HEK293 (cell line): ENCODE data around the gene PHF10.

Source experiments
- CTCF ChIA-PET: fragments of 350-600 bp; formaldehyde crosslinking; extraction: SDS; loops from one replicate; lab custom pipeline; 2021; ENCODE audit warnings: antibody characterized with exemption; lab: Yijun Ruan, JAX
- POLR2A ChIA-PET: fragments of 300-600 bp; formaldehyde crosslinking; extraction: SDS; loops from one replicate; lab custom pipeline; 2020; ENCODE audit warnings: antibody characterized with exemption, inconsistent platforms; lab: Yijun Ruan, JAX
- H3K27ac ChIP-seq: fragments of 200-500 bp; sonication (Bioruptor generic); 2 replicates; pipeline ENCODE4 v1.5.1; 2014; ENCODE audit warnings: low read depth, low read length, control low read depth, inconsistent platforms; ENCODE audit errors: extremely low read depth
- H3K36me3 ChIP-seq, 2 experiments: fragments of 200-500 bp in 1 of 2; sonication (Bioruptor generic) in 1 of 2; 1 replicate in 1 of 2; 2 replicates in 1 of 2; pipeline ENCODE4 v1.5.1; 2014 to 2017; ENCODE audit warnings: inconsistent platforms in 2 of 2, low read length in 2 of 2; ENCODE audit not compliant: control insufficient read depth in 2 of 2, insufficient read depth in 1 of 2
- H3K4me1 ChIP-seq: fragments of 200-500 bp; sonication (Bioruptor generic); 2 replicates; pipeline ENCODE4 v1.5.1; 2014; ENCODE audit warnings: mild to moderate bottlenecking, low read length, inconsistent platforms; ENCODE audit not compliant: control insufficient read depth, insufficient read depth
- H3K4me3 ChIP-seq: 2 replicates; pipeline ENCODE4 v1.5.1; 2011; ENCODE audit warnings: low read depth, mild to moderate bottlenecking, control low read depth, low read length, moderate library complexity
- H3K9me3 ChIP-seq: fragments of 200-500 bp; sonication (Bioruptor generic); 2 replicates; pipeline ENCODE4 v1.5.1; 2014; ENCODE audit warnings: low read depth, low read length, inconsistent platforms; ENCODE audit not compliant: control insufficient read depth, insufficient read depth
- PBX3 ChIP-seq: sonication (generic); formaldehyde crosslinking; IDR thresholded peaks from 2 replicates; pipeline ENCODE4 v1.8.1; 2022; ENCODE audit warnings: mild to moderate bottlenecking, moderate library complexity, missing genetic modification reagents
- TRIM28 ChIP-seq: IDR thresholded peaks from 2 replicates; pipeline ENCODE4 v1.6.1; 2011; ENCODE audit warnings: low read length, control low read depth, borderline replicate concordance
- ZBTB1 ChIP-seq: fragments of 450-650 bp; formaldehyde crosslinking; IDR thresholded peaks from 2 replicates; pipeline ENCODE4 v1.5.1; 2016; ENCODE audit warnings: missing biosample characterization, missing genetic modification characterization
- ZBTB21 ChIP-seq: fragments of 450-650 bp; formaldehyde crosslinking; IDR thresholded peaks from 2 replicates; pipeline ENCODE4 v1.5.1; 2017; ENCODE audit warnings: missing biosample characterization, missing genetic modification characterization
- ZNF18 ChIP-seq: fragments of 450-650 bp; formaldehyde crosslinking; IDR thresholded peaks from 2 replicates; pipeline ENCODE4 v1.5.1; 2016; ENCODE audit warnings: missing biosample characterization, missing genetic modification characterization
- ZNF214 ChIP-seq: fragments of 450-650 bp; formaldehyde crosslinking; IDR thresholded peaks from 2 replicates; pipeline ENCODE4 v1.5.1; 2017; ENCODE audit warnings: missing biosample characterization, mild to moderate bottlenecking, missing genetic modification characterization, borderline replicate concordance
- ZNF24 ChIP-seq: fragments of 450-650 bp; formaldehyde crosslinking; IDR thresholded peaks from 2 replicates; pipeline ENCODE4 v1.5.1; 2016; ENCODE audit warnings: missing biosample characterization, missing genetic modification characterization
- ZNF248 ChIP-seq: fragments of 450-650 bp; formaldehyde crosslinking; IDR thresholded peaks from 2 replicates; pipeline ENCODE4 v1.5.1; 2017; ENCODE audit warnings: missing biosample characterization, missing genetic modification characterization
- ZNF26 ChIP-seq: fragments of 450-650 bp; formaldehyde crosslinking; IDR thresholded peaks from 2 replicates; pipeline ENCODE4 v1.5.1; 2016; ENCODE audit warnings: missing biosample characterization, missing genetic modification characterization
- ZNF426 ChIP-seq: fragments of 450-650 bp; formaldehyde crosslinking; IDR thresholded peaks from 2 replicates; pipeline ENCODE4 v1.5.1; 2017; ENCODE audit warnings: missing biosample characterization, missing genetic modification characterization, mild to moderate bottlenecking, inconsistent platforms, moderate library complexity
- ZNF48 ChIP-seq: fragments of 450-650 bp; formaldehyde crosslinking; IDR thresholded peaks from 2 replicates; pipeline ENCODE4 v1.5.1; 2016; ENCODE audit warnings: missing biosample characterization, missing genetic modification characterization
- ZNF596 ChIP-seq: fragments of 450-650 bp; IDR thresholded peaks from 2 replicates; pipeline ENCODE4 v1.5.0; 2018; ENCODE audit warnings: missing biosample characterization, mild to moderate bottlenecking, missing genetic modification characterization, moderate library complexity
- ZNF626 ChIP-seq: fragments of 450-650 bp; sonication (Bioruptor Pico); formaldehyde crosslinking; IDR thresholded peaks from 2 replicates; pipeline ENCODE4 v1.5.1; 2018; ENCODE audit warnings: missing biosample characterization, missing genetic modification characterization, inconsistent platforms
- ZNF664 ChIP-seq: fragments of 450-650 bp; formaldehyde crosslinking; IDR thresholded peaks from 2 replicates; pipeline ENCODE4 v1.5.1; 2016; ENCODE audit warnings: missing biosample characterization, missing genetic modification characterization
- ZNF670 ChIP-seq: fragments of 450-650 bp; formaldehyde crosslinking; IDR thresholded peaks from 2 replicates; pipeline ENCODE4 v1.5.1; 2016; ENCODE audit warnings: missing biosample characterization, missing genetic modification characterization, low read depth
- ZNF830 ChIP-seq: fragments of 450-650 bp; IDR thresholded peaks from 2 replicates; pipeline ENCODE4 v1.5.0; 2018; ENCODE audit warnings: missing biosample characterization, missing genetic modification characterization, low read depth, mild to moderate bottlenecking, moderate library complexity
- TF ChIP-seq, protein P1 (sequence below): fragments of 450-650 bp; formaldehyde crosslinking; IDR thresholded peaks from 2 replicates; pipeline ENCODE4 v1.5.1; 2017; ENCODE audit warnings: missing biosample characterization, mild to moderate bottlenecking, missing genetic modification characterization, moderate library complexity
- TF ChIP-seq, protein P2 (sequence below): fragments of 450-650 bp; formaldehyde crosslinking; optimal IDR thresholded peaks from 2 replicates; pipeline ENCODE3; 2016; ENCODE audit warnings: missing biosample characterization, mild to moderate bottlenecking, missing genetic modification characterization

PHF10 gene

DNA sequence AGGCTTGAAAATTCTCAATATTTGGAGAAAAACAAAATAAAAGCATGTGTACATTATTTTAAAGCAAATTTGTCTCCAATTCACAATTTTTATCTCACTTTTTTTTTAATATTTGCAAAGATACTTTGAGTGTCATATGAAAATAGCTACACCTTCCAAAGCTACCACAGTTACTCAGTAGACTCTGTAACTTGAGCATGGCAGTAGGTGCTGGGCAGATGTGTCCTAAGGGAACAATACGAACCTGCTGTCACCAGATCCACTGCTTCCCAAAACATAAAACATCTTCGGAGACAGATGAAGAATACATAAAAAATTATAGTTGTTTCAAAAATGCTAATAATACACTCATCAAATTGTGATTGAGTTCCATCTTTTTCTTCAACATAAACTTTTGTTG lies 33.0 kb downstream of the PHF10 start:
- Histone ChIP-seq H3K9me3 (no peaks in the 10 kb centered on the region), H3K36me3 (peaks cover 10 to 60% of the 10 kb centered on the region in 2 experiments), H3K4me1 (no peaks in the 10 kb centered on the region), H3K4me3 (no peak overlapping the region), H3K27ac (no peak overlapping the region)
- CTCF ChIA-PET: interaction anchor here (0.6 kb wide), 1 partner anchor 140 kb away, joined by 4 read pairs; no protein-coding TSS in a partner anchor
- TF ChIP-seq ZNF596 (tag by site-specific recombination): no peak
- TF ChIP-seq PBX3 (CRISPR knock-in tag): no peak
- POLR2A ChIA-PET: no interaction called here

- no peak overlapping the region for H3K27ac ChIP-seq
- TF ChIP-seq ZNF48 (no peak), ZNF18 (tag by site-specific recombination) (no peak), PBX3 (CRISPR knock-in tag) (no peak), TRIM28 (no peak), ZBTB1 (tag by site-specific recombination) (no peak), ZNF24 (tag by site-specific recombination) (no peak), ZNF26 (tag by site-specific recombination) (no peak), ZNF426 (tag by site-specific recombination) (no peak), ZNF626 (tag by site-specific recombination) (no peak), ZNF664 (tag by site-specific recombination) (no peak), ZNF830 (tag by site-specific recombination) (no peak), ZNF214 (tag by site-specific recombination) (no peak), ZBTB21 (tag by site-specific recombination) (no peak), ZNF670 (tag by site-specific recombination) (no peak), ZNF248 (tag by site-specific recombination) (no peak)
- TF ChIP-seq, protein P1, sequence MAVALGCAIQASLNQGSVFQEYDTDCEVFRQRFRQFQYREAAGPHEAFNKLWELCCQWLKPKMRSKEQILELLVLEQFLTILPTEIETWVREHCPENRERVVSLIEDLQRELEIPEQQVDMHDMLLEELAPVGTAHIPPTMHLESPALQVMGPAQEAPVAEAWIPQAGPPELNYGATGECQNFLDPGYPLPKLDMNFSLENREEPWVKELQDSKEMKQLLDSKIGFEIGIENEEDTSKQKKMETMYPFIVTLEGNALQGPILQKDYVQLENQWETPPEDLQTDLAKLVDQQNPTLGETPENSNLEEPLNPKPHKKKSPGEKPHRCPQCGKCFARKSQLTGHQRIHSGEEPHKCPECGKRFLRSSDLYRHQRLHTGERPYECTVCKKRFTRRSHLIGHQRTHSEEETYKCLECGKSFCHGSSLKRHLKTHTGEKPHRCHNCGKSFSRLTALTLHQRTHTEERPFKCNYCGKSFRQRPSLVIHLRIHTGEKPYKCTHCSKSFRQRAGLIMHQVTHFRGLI: no peak
- TF ChIP-seq, protein P2, sequence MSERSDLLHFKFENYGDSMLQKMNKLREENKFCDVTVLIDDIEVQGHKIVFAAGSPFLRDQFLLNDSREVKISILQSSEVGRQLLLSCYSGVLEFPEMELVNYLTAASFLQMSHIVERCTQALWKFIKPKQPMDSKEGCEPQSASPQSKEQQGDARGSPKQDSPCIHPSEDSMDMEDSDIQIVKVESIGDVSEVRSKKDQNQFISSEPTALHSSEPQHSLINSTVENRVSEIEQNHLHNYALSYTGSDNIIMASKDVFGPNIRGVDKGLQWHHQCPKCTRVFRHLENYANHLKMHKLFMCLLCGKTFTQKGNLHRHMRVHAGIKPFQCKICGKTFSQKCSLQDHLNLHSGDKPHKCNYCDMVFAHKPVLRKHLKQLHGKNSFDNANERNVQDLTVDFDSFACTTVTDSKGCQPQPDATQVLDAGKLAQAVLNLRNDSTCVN (tag by site-specific recombination): no peak
- CTCF ChIA-PET: interaction anchor here (0.6 kb wide), 1 partner anchor 28 kb away, joined by 3 read pairs; no protein-coding TSS in a partner anchor
- peaks cover 16 to 68% of the 10 kb centered on the region in 2 experiments for H3K36me3 ChIP-seq
- no peaks in the 10 kb centered on the region for H3K9me3 ChIP-seq
- no peak overlapping the region for H3K4me3 ChIP-seq
- no peaks in the 10 kb centered on the region for H3K4me1 ChIP-seq
- POLR2A ChIA-PET: no interaction called here
These were observed 35.0 kb downstream of the PHF10 start for GRCh38 chr6:169689287-169689686.
